NCI-H187 (cell line): ENCODE results near the gene CYP27A1.

ENCODE experiments used
- DNase-seq, 2 experiments: peaks; one replicate each; lab custom pipeline; 2025; lab: John Stamatoyannopoulos, UW

Gene CYP27A1

GRCh38 chr2:218773881-218774280 is 8.1 kb upstream of the CYP27A1 start:
- DNase-seq: no peak

GRCh38 chr2:218776488-218776887 is 5.5 kb upstream of the CYP27A1 start:
- DNase-seq: no peak

GRCh38 chr2:218777276-218777990 is 4.5 kb upstream of the CYP27A1 start:
- no peak for DNase-seq

- no peak for DNase-seq
Measured at GRCh38 chr2:218780046-218780445, 1.9 kb upstream of the CYP27A1 start.

- no peak for DNase-seq
Measured at GRCh38 chr2:218780851-218781690, 876 bp upstream of the CYP27A1 start.

- DNase-seq: no peak
Measured at GRCh38 chr2:218782528-218782844, 539 bp downstream of the CYP27A1 start.

- no peak for DNase-seq
Measured at GRCh38 chr2:218783688-218784087, 1.7 kb downstream of the CYP27A1 start.

GRCh38 chr2:218785103-218785502 is 3.2 kb downstream of the CYP27A1 start:
- DNase-seq: no peak

GRCh38 chr2:218786133-218786532 is 4.2 kb downstream of the CYP27A1 start:
- DNase-seq: no peak

GRCh38 chr2:218788529-218789255 is 6.7 kb downstream of the CYP27A1 start:
- DNase-seq: no peak

- no peak for DNase-seq
Measured at GRCh38 chr2:218792433-218792832, 10.5 kb downstream of the CYP27A1 start.

GRCh38 chr2:218796691-218797090 is 14.7 kb downstream of the CYP27A1 start:
- no peak for DNase-seq

- DNase-seq: no peak
Measured at GRCh38 chr2:218798767-218799504, 17.0 kb downstream of the CYP27A1 start.

- no peak for DNase-seq
Measured at GRCh38 chr2:218799990-218800389, 18.0 kb downstream of the CYP27A1 start.

- DNase-seq: no peak
Measured at GRCh38 chr2:218802386-218802994, 20.5 kb downstream of the CYP27A1 start.

- no peak for DNase-seq
Measured at GRCh38 chr2:218804817-218805216, 22.9 kb downstream of the CYP27A1 start.

GRCh38 chr2:218805627-218806026 is 23.7 kb downstream of the CYP27A1 start:
- no peak for DNase-seq

- peak in 1 of 2 experiments; percentile 15 for DNase-seq
Measured at GRCh38 chr2:218806346-218806978, 24.5 kb downstream of the CYP27A1 start.

- DNase-seq: no peak
Measured at GRCh38 chr2:218807626-218808025, 25.7 kb downstream of the CYP27A1 start.

- DNase-seq: no peak
Measured at GRCh38 chr2:218809515-218809914, 27.6 kb downstream of the CYP27A1 start.

- no peak for DNase-seq
Measured at GRCh38 chr2:218810256-218810655, 28.3 kb downstream of the CYP27A1 start.
